ENCODE results near the gene MT1X. TPM values are rescaled to one million over a fixed set of nuclear protein-coding genes. Genes with fewer than 3 reads are reported as not detected.
"Not testable (repeated sequence)": the region's sequence is repeated elsewhere in the genome, so short reads cannot be mapped to it uniquely, and the experiment has no call there.

The MT1X gene
- total and polyA plus RNA-seq, 8 donors: 261 to 1,982 (median 646) TPM

DNA sequence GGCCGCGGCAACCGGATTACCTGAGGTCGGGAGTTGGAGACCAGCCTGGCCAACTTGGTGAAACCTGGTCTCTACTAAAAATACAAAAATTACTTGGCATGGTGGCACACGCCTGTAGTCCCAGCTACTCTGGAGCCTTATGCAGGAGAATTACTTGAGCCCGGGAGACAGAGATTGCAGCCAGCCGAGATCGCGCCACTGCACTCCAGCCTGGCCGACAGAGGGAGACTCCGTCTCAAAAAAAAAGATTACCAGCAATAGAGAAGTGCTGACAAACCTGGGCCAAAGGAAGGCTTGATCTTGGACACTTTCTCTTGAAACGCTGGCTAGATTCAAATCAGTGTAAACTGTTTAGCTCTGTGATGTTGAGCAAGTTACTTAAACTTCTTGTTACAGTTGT is 8.3 kb upstream of the MT1X start:
- Histone ChIP-seq H3K27ac (no peak overlapping the region), H3K4me3 (no peak overlapping the region), H3K27me3 (peaks cover 0 to 86% (median 29%) of the 10 kb centered on the region in 3 donors), H3K9me3 (no peaks in the 10 kb centered on the region), H3K4me1 (peaks cover 21 to 24% (median 22%) of the 10 kb centered on the region in 4 donors), H3K36me3 (no peaks in the 10 kb centered on the region)
- intact Hi-C loops (cut with DNase I; ENCODE audit: low total_unique reads): no loop called here
- TF ChIP-seq POLR2AphosphoS5 (IDR thresholded peaks at IDR 0.05) (no peak), POLR2A (IDR thresholded peaks at IDR 0.05) (no peak), EP300 (IDR thresholded peaks at IDR 0.05) (no peak)
- TF ChIP-seq, protein P1, sequence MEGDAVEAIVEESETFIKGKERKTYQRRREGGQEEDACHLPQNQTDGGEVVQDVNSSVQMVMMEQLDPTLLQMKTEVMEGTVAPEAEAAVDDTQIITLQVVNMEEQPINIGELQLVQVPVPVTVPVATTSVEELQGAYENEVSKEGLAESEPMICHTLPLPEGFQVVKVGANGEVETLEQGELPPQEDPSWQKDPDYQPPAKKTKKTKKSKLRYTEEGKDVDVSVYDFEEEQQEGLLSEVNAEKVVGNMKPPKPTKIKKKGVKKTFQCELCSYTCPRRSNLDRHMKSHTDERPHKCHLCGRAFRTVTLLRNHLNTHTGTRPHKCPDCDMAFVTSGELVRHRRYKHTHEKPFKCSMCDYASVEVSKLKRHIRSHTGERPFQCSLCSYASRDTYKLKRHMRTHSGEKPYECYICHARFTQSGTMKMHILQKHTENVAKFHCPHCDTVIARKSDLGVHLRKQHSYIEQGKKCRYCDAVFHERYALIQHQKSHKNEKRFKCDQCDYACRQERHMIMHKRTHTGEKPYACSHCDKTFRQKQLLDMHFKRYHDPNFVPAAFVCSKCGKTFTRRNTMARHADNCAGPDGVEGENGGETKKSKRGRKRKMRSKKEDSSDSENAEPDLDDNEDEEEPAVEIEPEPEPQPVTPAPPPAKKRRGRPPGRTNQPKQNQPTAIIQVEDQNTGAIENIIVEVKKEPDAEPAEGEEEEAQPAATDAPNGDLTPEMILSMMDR (IDR thresholded peaks at IDR 0.05): peak in 5 of 7 experiments; percentile 53 to 78 (median 58)
- WGBS, 5 donors: 36 to 38% (median 37%) methylated on average over 12 of the region's 12 CpGs
- DNase-seq: peak; percentile 56 to 64

DNA sequence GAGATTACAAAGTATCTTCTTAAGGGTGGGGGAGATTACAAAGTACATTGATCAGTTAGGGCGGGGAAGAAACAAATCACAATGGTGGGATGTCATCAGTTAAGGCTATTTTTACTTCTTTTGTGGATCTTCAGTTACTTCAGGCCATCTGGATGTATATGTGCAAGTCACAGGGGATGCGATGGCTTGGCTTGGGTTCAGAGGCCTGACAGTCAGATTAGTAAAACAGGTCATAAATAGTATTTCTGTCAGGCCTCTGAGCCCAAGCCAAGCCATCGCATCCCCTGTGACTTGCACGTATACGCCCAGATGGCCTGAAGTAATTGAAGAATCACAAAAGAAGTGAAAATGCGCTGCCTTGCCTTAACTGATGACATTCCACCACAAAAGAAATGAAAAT is 7.7 kb upstream of the MT1X start:
- H3K9me3 ChIP-seq; H3K36me3 ChIP-seq; intact Hi-C loops (cut with DNase I; ENCODE audit: low total_unique reads); H3K4me3 ChIP-seq; DNase-seq; H3K27ac ChIP-seq: not testable (repeated sequence)
- Histone ChIP-seq H3K4me1 (peaks cover 15 to 17% (median 16%) of the 10 kb centered on the region in 4 donors), H3K27me3 (peaks cover 0 to 80% (median 23%) of the 10 kb centered on the region in 3 donors)
- WGBS, 5 donors: 90 to 96% (median 92%) methylated on average over 6 of the region's 6 CpGs

DNA sequence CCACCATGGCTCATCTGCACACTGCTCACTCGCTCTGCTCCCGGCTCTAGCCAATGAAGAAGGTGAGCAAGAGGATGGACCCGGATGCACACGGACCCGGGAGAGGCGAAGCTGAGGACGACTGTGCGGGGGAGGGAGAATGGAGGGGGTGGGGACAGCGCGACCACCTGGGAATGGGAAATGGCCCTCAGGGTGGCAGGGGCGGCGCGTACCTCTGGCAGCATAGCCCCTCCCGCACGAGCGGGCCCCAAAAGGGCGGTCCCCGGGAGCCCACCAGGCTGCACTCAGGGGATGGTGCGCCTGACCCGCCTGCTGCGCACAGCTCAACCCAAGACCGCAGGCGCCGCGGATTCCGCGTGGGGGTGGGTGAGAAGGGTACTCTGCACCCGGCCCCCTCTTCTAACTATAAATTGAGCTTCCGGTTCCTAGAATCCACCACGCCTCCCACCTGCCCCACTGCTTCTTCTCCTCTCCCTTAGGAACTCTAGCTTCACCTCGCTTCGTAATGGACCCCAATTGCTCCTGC is 6.5 kb upstream of the MT1X start:
- peak overlapping the region in 1 of 5 donors; percentile 5 for H3K27ac ChIP-seq
- no peaks in the 10 kb centered on the region for H3K36me3 ChIP-seq
- peak overlapping the region; percentile 31 to 39 (median 38) for H3K4me3 ChIP-seq
- peaks cover 7 to 11% (median 11%) of the 10 kb centered on the region in 4 donors for H3K4me1 ChIP-seq
- TF ChIP-seq, protein P1 (IDR thresholded peaks at IDR 0.05): no peak
- TF ChIP-seq POLR2AphosphoS5 (IDR thresholded peaks at IDR 0.05) (no peak), POLR2A (IDR thresholded peaks at IDR 0.05) (no peak), EP300 (IDR thresholded peaks at IDR 0.05) (no peak)
- intact Hi-C loops (cut with DNase I; ENCODE audit: low total_unique reads): no loop called here
- H3K9me3 ChIP-seq: no peaks in the 10 kb centered on the region
- peak in 1 of 2 donors; percentile 58 for DNase-seq
- H3K27me3 ChIP-seq: peaks cover 0 to 68% (median 15%) of the 10 kb centered on the region in 3 donors
- 5 to 14% (median 6%) methylated on average over 22 to 32 of the region's 32 CpGs for WGBS, 5 donors

DNA sequence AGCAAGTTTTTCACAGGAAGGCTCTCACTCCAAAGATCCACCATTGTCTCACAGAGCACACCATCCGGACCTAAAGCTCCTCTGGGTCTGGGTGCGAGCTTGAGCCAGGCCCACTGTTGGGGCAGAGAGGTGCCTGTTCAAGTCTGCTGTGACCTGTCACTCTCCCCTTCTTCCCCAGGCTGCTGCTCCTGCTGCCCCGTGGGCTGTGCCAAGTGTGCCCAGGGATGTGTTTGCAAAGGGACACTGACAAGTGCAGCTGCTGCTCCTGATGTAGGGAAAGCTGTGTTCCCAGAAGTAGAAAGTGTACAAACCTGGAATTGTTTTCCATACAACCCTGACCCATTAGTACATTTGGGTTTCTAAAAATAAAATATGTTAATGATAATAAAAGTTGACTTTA is 4.8 kb upstream of the MT1X start:
- H3K36me3 ChIP-seq: no peaks in the 10 kb centered on the region
- DNase-seq: no peak
- 56 to 86% (median 68%) methylated on average over 3 of the region's 3 CpGs for WGBS, 5 donors
- H3K27ac ChIP-seq: no peak overlapping the region
- TF ChIP-seq, protein P1 (IDR thresholded peaks at IDR 0.05): no peak
- TF ChIP-seq POLR2A (IDR thresholded peaks at IDR 0.05) (no peak), POLR2AphosphoS5 (IDR thresholded peaks at IDR 0.05) (no peak), EP300 (IDR thresholded peaks at IDR 0.05) (no peak)
- peaks cover 11 to 22% (median 18%) of the 10 kb centered on the region in 4 donors for H3K4me1 ChIP-seq
- peaks cover 0 to 54% (median 15%) of the 10 kb centered on the region in 3 donors for H3K27me3 ChIP-seq
- H3K9me3 ChIP-seq: no peaks in the 10 kb centered on the region
- intact Hi-C loops (cut with DNase I; ENCODE audit: low total_unique reads): no loop called here
- no peak overlapping the region for H3K4me3 ChIP-seq

DNA sequence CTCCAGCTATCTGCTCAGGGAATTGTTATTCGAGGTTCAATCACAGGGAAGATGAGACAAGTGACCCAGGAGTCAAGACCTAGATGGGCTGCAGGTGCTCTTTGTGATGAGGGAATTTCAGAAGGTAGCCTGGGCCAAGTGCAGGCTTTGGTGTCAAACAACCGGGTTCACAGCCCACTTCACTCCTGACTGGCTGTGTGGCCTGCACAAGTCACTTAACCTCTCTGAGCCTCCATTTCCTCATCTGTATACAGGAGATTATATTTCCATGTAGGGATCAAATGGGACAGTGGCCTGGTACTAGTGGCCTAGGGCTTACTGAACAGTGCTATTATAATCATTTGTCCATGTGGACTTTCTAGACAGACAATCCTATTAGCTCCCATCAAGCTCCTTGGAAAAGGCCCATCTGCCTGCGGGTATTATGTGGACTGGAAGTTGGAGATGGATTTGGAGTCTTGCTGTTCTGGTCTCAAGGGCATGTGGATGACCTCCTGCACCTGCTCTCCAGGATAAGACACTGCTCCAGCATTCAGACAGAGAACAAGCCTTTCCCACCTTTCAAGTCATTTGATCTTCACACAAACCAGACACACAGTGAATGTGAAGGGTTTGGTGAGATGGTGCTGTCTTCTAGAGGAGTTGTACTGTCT is 3.1 kb upstream of the MT1X start:
- intact Hi-C loops (cut with DNase I; ENCODE audit: low total_unique reads): no loop called here
- no peak for TF ChIP-seq EP300 (IDR thresholded peaks at IDR 0.05)
- TF ChIP-seq POLR2AphosphoS5 (IDR thresholded peaks at IDR 0.05): no peak
- TF ChIP-seq, protein P1 (IDR thresholded peaks at IDR 0.05): no peak
- no peak for TF ChIP-seq POLR2A (IDR thresholded peaks at IDR 0.05)

More for the DNA sequence above, 3.1 kb upstream of the MT1X start:
- Histone ChIP-seq H3K4me3 (no peak overlapping the region), H3K4me1 (peaks cover 28 to 39% (median 34%) of the 10 kb centered on the region in 4 donors), H3K36me3 (no peaks in the 10 kb centered on the region), H3K27me3 (peaks cover 0 to 37% (median 15%) of the 10 kb centered on the region in 3 donors), H3K27ac (no peak overlapping the region), H3K9me3 (no peaks in the 10 kb centered on the region)
- DNase-seq: no peak
- WGBS, 5 donors: 83 to 94% (median 91%) methylated on average over 3 of the region's 3 CpGs

Measured in stomach (tissue), 9 donors.